ENCODE results near the gene LCOR. TPM values are rescaled to one million over a fixed set of nuclear protein-coding genes. Genes with fewer than 3 reads are reported as not detected.
A peak's percentile ranks its signal among the peaks of the same experiment; 100 is the strongest.

The LCOR gene
- total RNA-seq, 1 experiment from 2014 or later: 42.1 TPM

GRCh38 chr10:97037365-97038361, 205.6 kb downstream of the LCOR start:
- peak; percentile 91 for TF ChIP-seq CTCF (conservative IDR thresholded peaks at IDR 0.05)
- Histone ChIP-seq H2BK120ac (ENCODE audit: low read depth, low read length, poor library complexity, severe bottlenecking) (no peak overlapping the region), H3K4ac (ENCODE audit: low read depth, low read length) (no peak overlapping the region), H3K27ac (ENCODE audit: insufficient read length, low read depth, low read length) (no peak overlapping the region), H3K4me2 (ENCODE audit: insufficient read depth, insufficient read length, low read length) (no peak overlapping the region), H4K91ac (ENCODE audit: insufficient read length, low read depth, low read length) (no peak overlapping the region), H3K56ac (ENCODE audit: insufficient read length, low read depth, low read length) (no peak overlapping the region), H2BK20ac (ENCODE audit: low read depth, low read length, poor library complexity, severe bottlenecking) (no peak overlapping the region), H3K79me1 (ENCODE audit: insufficient read depth, low read depth, low read length, poor library complexity, severe bottlenecking) (no peaks in the 10 kb centered on the region), H2BK12ac (ENCODE audit: insufficient read length, low read depth, low read length) (no peak overlapping the region), H2AFZ (ENCODE audit: low read length) (no peak overlapping the region), H3K14ac (ENCODE audit: insufficient read depth, low read length) (no peak overlapping the region), H3K18ac (ENCODE audit: insufficient read length, low read depth, low read length) (no peak overlapping the region), H3K23me2 (ENCODE audit: insufficient read length, low read depth, low read length, poor library complexity, severe bottlenecking) (no peaks in the 10 kb centered on the region), H2AK5ac (ENCODE audit: insufficient read length, low read length) (no peak overlapping the region), H3K4me1 (ENCODE audit: insufficient read depth, low read length) (peaks cover 2% of the 10 kb centered on the region; the same call in 1 of the 2 replicates), H3K9me3 (ENCODE audit: control insufficient read depth, low read depth, low read length) (no peaks in the 10 kb centered on the region), H3K79me2 (ENCODE audit: insufficient read depth, low read length) (no peaks in the 10 kb centered on the region), H4K20me1 (ENCODE audit: control insufficient read depth, insufficient read depth, insufficient read length) (no peaks in the 10 kb centered on the region), H4K8ac (replicated peaks; ENCODE audit: insufficient read length, low read depth, low read length) (no peak overlapping the region), H2BK5ac (ENCODE audit: insufficient read length, low read length) (no peak overlapping the region), H3K9ac (ENCODE audit: extremely low read depth, insufficient read length, low read length) (no peak overlapping the region), H3K27me3 (ENCODE audit: insufficient read depth, low read length) (no peaks in the 10 kb centered on the region), H3K23ac (ENCODE audit: insufficient read length, low read depth, low read length) (no peak overlapping the region), H4K5ac (ENCODE audit: insufficient read length, low read depth, low read length) (no peak overlapping the region), H3T11ph (ENCODE audit: low read length) (no peak overlapping the region), H2BK15ac (ENCODE audit: low read depth, low read length) (no peak overlapping the region)
- Mint-ChIP-seq H3K36me3 (ENCODE audit: insufficient read depth in 1 of 3, low read depth in 3 of 3) (no peaks in the 10 kb centered on the region), H3K27ac (no peak overlapping the region), H3K4me1 (peaks cover 32 to 35% of the 10 kb centered on the region in 2 experiments), H3K27me3 (ENCODE audit: low read depth) (peaks cover 20% of the 10 kb centered on the region), H3K4me3 (peak overlapping the region in 1 of 2 experiments; percentile 52; a peak in 3 of 5 replicates), H3K9me3 (no peaks in the 10 kb centered on the region)
- DNase-seq: peak; percentile 92
- WGBS (ENCODE audit: extremely low coverage, insufficient read length, low lambda C conversion rate): no CpG with 5 or more reads among the region's 30 CpGs

All from H9 (cell line).